Mesenchymal stem cell (in vitro differentiated cells and primary cell): ENCODE measurements around the gene LPGAT1.

Source experiments
- DNase-seq: peaks from one replicate; pipeline ENCODE4 v3.0.0-alpha.2; 2013
- H2AFZ ChIP-seq: one replicate; pipeline ENCODE4 v1.6.1; 2013; ENCODE audit warnings: low read depth, mild to moderate bottlenecking, control low read depth, inconsistent platforms, low read length, moderate library complexity
- H2AK5ac ChIP-seq: 2 replicates; pipeline ENCODE4 v1.6.1; 2013; ENCODE audit warnings: low read length, moderate library complexity, mild to moderate bottlenecking, inconsistent platforms; ENCODE audit not compliant: severe bottlenecking
- H2BK120ac ChIP-seq: one replicate; pipeline ENCODE4 v1.6.1; 2013; ENCODE audit warnings: low read depth, mild to moderate bottlenecking, inconsistent platforms, low read length, moderate library complexity
- H2BK12ac ChIP-seq, 2 experiments: one replicate each; pipeline ENCODE4 v1.6.1; 2013; ENCODE audit warnings: inconsistent platforms in 2 of 2, low read length in 2 of 2, mild to moderate bottlenecking in 2 of 2, moderate library complexity in 2 of 2, control low read depth in 1 of 2
- H2BK15ac ChIP-seq: one replicate; pipeline ENCODE4 v1.6.1; 2013; ENCODE audit warnings: mild to moderate bottlenecking, low read depth, inconsistent platforms; ENCODE audit not compliant: poor library complexity, severe bottlenecking
- H2BK5ac ChIP-seq: 2 replicates; pipeline ENCODE4 v1.6.1; 2013; ENCODE audit warnings: low read depth, mild to moderate bottlenecking, low read length, control low read depth, inconsistent platforms; ENCODE audit not compliant: poor library complexity, severe bottlenecking
- H3K14ac ChIP-seq, 2 experiments: one replicate each; pipeline ENCODE4 v1.6.1; 2013; ENCODE audit warnings: inconsistent platforms in 2 of 2, low read length in 2 of 2, control low read depth in 1 of 2, mild to moderate bottlenecking in 1 of 2, moderate library complexity in 1 of 2
- H3K18ac ChIP-seq, 2 experiments: one replicate each; pipeline ENCODE4 v1.6.1; 2013; ENCODE audit warnings: inconsistent platforms in 2 of 2, low read length in 2 of 2, control low read depth in 1 of 2, low read depth in 1 of 2, mild to moderate bottlenecking in 1 of 2
- H3K23ac ChIP-seq, 2 experiments: one replicate each; pipeline ENCODE4 v1.6.1; 2013; ENCODE audit warnings: inconsistent platforms in 2 of 2, low read length in 2 of 2, mild to moderate bottlenecking in 2 of 2, moderate library complexity in 2 of 2, control low read depth in 1 of 2
- H3K27ac ChIP-seq: 2 replicates; pipeline ENCODE4 v1.5.1; 2013; ENCODE audit warnings: mild to moderate bottlenecking, moderate library complexity, low read length, control low read depth, inconsistent platforms; ENCODE audit not compliant: poor library complexity, severe bottlenecking
- H3K27me3 ChIP-seq, 2 experiments: 2 replicates each; pipeline versions ENCODE4 v1.6.1 to v1.7.0; 2013; ENCODE audit warnings: low read length in 2 of 2, mild to moderate bottlenecking in 2 of 2, moderate library complexity in 2 of 2, control low read depth in 1 of 2, inconsistent platforms in 1 of 2; ENCODE audit not compliant: control insufficient read depth in 1 of 2, insufficient read depth in 1 of 2
- H3K36me3 ChIP-seq, 2 experiments: 2 replicates each; pipeline versions ENCODE4 v1.6.1 to v1.7.0; 2013; ENCODE audit warnings: low read length in 2 of 2, control low read depth in 1 of 2, inconsistent platforms in 1 of 2, low read depth in 1 of 2, mild to moderate bottlenecking in 1 of 2; ENCODE audit not compliant: insufficient read depth in 2 of 2, control insufficient read depth in 1 of 2
- H3K4ac ChIP-seq, 2 experiments: one replicate each; pipeline ENCODE4 v1.6.1; 2013; ENCODE audit warnings: inconsistent platforms in 2 of 2, low read length in 2 of 2, mild to moderate bottlenecking in 2 of 2, moderate library complexity in 2 of 2, control low read depth in 1 of 2, low read depth in 1 of 2
- H3K4me1 ChIP-seq: 2 replicates; pipeline ENCODE4 v1.6.1; 2013; ENCODE audit warnings: low read depth, low read length, control low read depth; ENCODE audit not compliant: control insufficient read depth, insufficient read depth
- H3K4me2 ChIP-seq: 2 replicates; pipeline ENCODE4 v1.6.1; 2013; ENCODE audit warnings: low read length, mild to moderate bottlenecking, inconsistent platforms; ENCODE audit not compliant: poor library complexity, severe bottlenecking
- H3K4me3 ChIP-seq, 2 experiments: 2 replicates each; pipeline versions ENCODE4 v1.5.1 to v1.7.0; 2013; ENCODE audit warnings: low read length in 2 of 2, mild to moderate bottlenecking in 2 of 2, control low read depth in 1 of 2, low read depth in 1 of 2; ENCODE audit not compliant: insufficient read depth in 1 of 2
- H3K79me1 ChIP-seq: replicated peaks from 2 replicates; pipeline ENCODE4 v1.6.1; 2013; ENCODE audit warnings: mild to moderate bottlenecking, control low read depth, low read length, inconsistent platforms; ENCODE audit not compliant: poor library complexity, severe bottlenecking
- H3K9ac ChIP-seq: 2 replicates; pipeline ENCODE4 v1.7.0; 2013; ENCODE audit warnings: mild to moderate bottlenecking, low read length, moderate library complexity
- H3K9me3 ChIP-seq: 2 replicates; pipeline ENCODE4 v1.7.0; 2013; ENCODE audit warnings: mild to moderate bottlenecking, low read length; ENCODE audit not compliant: control insufficient read depth
- H4K8ac ChIP-seq: one replicate; pipeline ENCODE4 v1.6.1; 2013; ENCODE audit warnings: inconsistent platforms, mild to moderate bottlenecking, low read length, moderate library complexity
- H4K91ac ChIP-seq: one replicate; pipeline ENCODE4 v1.6.1; 2013; ENCODE audit warnings: mild to moderate bottlenecking, low read length, inconsistent platforms
- WGBS: methylation state at CpG from one replicate; pipeline ENCODE4 v1.1.7; 2013; ENCODE audit warnings: mixed read lengths; 5-methylcytosine and 5-hydroxymethylcytosine counted together

The LPGAT1 gene

DNA sequence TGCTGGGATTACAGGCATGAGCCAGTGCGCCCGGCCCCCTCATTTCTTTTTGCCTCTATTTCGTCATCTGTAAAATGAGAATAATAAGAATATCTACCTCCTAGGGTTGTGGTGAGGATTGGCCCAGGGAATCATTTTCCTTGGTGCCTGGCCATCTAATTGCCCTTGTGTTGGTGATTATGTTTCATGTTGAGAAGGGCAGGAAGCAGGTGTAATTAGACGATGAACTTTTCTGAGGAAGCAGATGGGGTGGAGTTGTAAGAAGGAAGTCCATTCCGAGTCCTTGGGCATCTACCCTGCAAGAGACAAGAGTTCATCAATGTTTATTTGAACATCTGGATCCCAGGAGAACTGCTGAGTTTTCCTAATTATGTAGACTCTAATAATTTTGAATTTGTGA, 116.4 kb downstream of the LPGAT1 start:
- no peak overlapping the region for H4K8ac ChIP-seq

DNA sequence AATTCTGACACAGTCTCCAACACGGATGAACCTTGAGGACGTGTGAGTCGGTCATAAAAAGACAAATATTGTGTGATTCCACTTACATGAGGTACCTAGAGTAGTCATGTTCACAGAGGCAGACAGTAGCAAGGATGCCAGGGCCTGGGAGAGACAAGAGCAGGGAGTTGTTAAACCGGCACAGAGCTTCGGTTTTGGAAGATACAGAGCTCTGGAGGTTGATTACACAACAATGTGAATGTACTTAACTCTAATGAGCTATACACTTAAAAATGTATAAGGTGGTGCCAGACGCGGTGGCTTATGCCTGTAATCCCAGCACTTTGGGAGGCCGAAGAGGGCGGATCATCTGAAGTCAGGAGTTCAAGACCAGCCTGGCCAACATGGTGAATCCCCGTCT, 117.3 kb downstream of the LPGAT1 start:
- Histone ChIP-seq H3K23ac (no peak overlapping the region), H3K36me3 (no peaks in the 10 kb centered on the region), H3K4me2 (no peak overlapping the region), H3K9me3 (no peaks in the 10 kb centered on the region), H3K79me1 (no peaks in the 10 kb centered on the region), H3K14ac (no peak overlapping the region), H3K18ac (no peak overlapping the region), H3K9ac (no peak overlapping the region), H2BK15ac (no peak overlapping the region), H2BK120ac (no peak overlapping the region), H2BK5ac (no peak overlapping the region), H3K27ac (no peak overlapping the region), H3K4me3 (no peak overlapping the region), H4K8ac (no peak overlapping the region), H3K4ac (no peak overlapping the region), H3K4me1 (no peaks in the 10 kb centered on the region), H2AFZ (no peak overlapping the region), H2BK12ac (no peak overlapping the region), H2AK5ac (no peak overlapping the region), H3K27me3 (peaks cover 0 to 6% of the 10 kb centered on the region in 2 experiments), H4K91ac (no peak overlapping the region)
- DNase-seq: no peak
- 91% methylated on average over 7 of the region's 10 CpGs for WGBS

More for the DNA sequence above, 116.4 kb downstream of the LPGAT1 start:
- H3K27ac ChIP-seq: no peak overlapping the region
- 76% methylated on average over 2 of the region's 5 CpGs for WGBS
- DNase-seq: no peak
- peaks cover 0 to 6% of the 10 kb centered on the region in 2 experiments for H3K27me3 ChIP-seq
- H3K36me3 ChIP-seq: no peaks in the 10 kb centered on the region
- H3K4ac ChIP-seq: no peak overlapping the region
- no peak overlapping the region for H3K4me3 ChIP-seq
- H2AK5ac ChIP-seq: no peak overlapping the region
- H2BK12ac ChIP-seq: no peak overlapping the region
- H3K18ac ChIP-seq: no peak overlapping the region
- no peaks in the 10 kb centered on the region for H3K79me1 ChIP-seq
- H2BK120ac ChIP-seq: no peak overlapping the region
- no peak overlapping the region for H3K14ac ChIP-seq
- H3K9ac ChIP-seq: no peak overlapping the region
- no peak overlapping the region for H2BK15ac ChIP-seq
- no peaks in the 10 kb centered on the region for H3K9me3 ChIP-seq
- no peak overlapping the region for H4K91ac ChIP-seq
- no peak overlapping the region for H2BK5ac ChIP-seq
- no peak overlapping the region for H3K4me2 ChIP-seq
- H3K4me1 ChIP-seq: no peaks in the 10 kb centered on the region
- no peak overlapping the region for H3K23ac ChIP-seq
- H2AFZ ChIP-seq: no peak overlapping the region

DNA sequence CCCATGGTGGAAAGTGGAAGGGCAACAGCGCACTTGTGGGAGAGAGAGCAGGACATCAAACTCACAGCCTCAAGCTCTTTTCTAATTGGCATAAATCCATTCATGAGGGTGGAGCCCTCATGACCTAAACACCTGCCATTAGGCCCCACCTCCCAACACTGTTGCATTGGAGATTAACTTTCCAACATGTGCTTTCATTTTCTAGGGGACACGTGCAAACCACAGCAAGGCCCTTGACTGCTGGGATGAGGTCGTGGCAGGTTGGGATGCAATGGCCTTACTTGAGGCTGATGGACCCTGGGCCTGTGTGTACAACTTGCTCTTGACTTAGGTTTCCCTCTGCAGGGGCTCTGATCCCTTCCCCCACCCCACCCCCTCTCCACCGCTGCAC, 119.3 kb downstream of the LPGAT1 start:
- H3K23ac ChIP-seq: no peak overlapping the region
- no peak overlapping the region for H2AFZ ChIP-seq
- peak overlapping the region in 1 of 2 experiments; percentile 18 for H3K14ac ChIP-seq
- H3K18ac ChIP-seq: no peak overlapping the region
- no peaks in the 10 kb centered on the region for H3K36me3 ChIP-seq
- H3K4me2 ChIP-seq: no peak overlapping the region
- no peaks in the 10 kb centered on the region for H3K9me3 ChIP-seq
- H2BK12ac ChIP-seq: no peak overlapping the region
- no peak overlapping the region for H2BK15ac ChIP-seq
- H3K4me3 ChIP-seq: no peak overlapping the region
- no peak overlapping the region for H2AK5ac ChIP-seq
- DNase-seq: no peak
- H3K4ac ChIP-seq: no peak overlapping the region
- peaks cover 0 to 3% of the 10 kb centered on the region in 2 experiments for H3K27me3 ChIP-seq
- H4K8ac ChIP-seq: no peak overlapping the region
- no peaks in the 10 kb centered on the region for H3K79me1 ChIP-seq
- H3K4me1 ChIP-seq: no peaks in the 10 kb centered on the region
- no peak overlapping the region for H4K91ac ChIP-seq
- H2BK120ac ChIP-seq: no peak overlapping the region
- WGBS: 95% methylated on average over 4 of the region's 4 CpGs
- H3K27ac ChIP-seq: no peak overlapping the region
- no peak overlapping the region for H3K9ac ChIP-seq
- no peak overlapping the region for H2BK5ac ChIP-seq

DNA sequence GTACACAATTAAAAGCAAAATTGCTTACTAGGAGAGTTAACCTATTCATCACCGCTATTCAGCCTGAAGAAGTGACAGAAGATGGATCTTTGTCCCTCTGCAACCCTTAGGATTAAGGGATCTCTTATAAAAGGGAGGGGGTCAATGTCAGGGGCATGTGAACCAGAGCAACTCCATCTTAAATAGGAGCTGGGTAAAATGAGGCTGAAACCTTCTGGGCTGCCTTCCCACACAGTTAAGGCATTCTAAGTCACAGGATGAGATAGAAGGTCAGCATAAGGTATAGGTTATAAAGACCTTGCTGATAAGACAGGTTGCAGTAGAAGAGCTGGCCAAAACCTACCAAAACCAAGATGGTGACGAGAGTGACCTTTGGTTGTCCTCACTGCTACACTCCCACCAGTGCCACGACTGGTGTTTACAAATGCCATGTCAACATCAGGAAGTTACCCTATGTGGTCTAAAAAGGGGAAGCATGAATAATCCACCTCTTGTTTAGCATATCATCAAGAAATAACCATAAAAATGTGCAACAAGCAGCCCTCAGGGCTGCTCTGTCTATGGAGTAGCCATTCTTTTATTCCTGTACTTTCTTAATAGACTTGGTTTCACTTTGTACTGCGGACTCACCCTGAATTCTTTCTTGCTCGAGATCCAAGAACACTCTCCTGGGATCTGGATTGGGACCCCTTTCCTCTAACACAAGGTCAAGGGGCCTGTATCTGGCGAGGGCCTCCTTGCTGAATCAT, 119.8 kb downstream of the LPGAT1 start:
- H2BK120ac ChIP-seq: no peak overlapping the region
- no peak overlapping the region for H3K9ac ChIP-seq
- H4K91ac ChIP-seq: no peak overlapping the region
- H3K79me1 ChIP-seq: no peaks in the 10 kb centered on the region
- H3K36me3 ChIP-seq: no peaks in the 10 kb centered on the region
- H3K9me3 ChIP-seq: no peaks in the 10 kb centered on the region
- no peak for DNase-seq
- no peak overlapping the region for H2BK15ac ChIP-seq
- 85% methylated on average over 6 of the region's 6 CpGs for WGBS
- no peaks in the 10 kb centered on the region for H3K4me1 ChIP-seq
- H3K4me3 ChIP-seq: no peak overlapping the region
- H3K4ac ChIP-seq: no peak overlapping the region
- H3K27ac ChIP-seq: no peak overlapping the region
- no peaks in the 10 kb centered on the region for H3K27me3 ChIP-seq
- H4K8ac ChIP-seq: no peak overlapping the region
- H3K23ac ChIP-seq: no peak overlapping the region
- no peak overlapping the region for H3K4me2 ChIP-seq
- no peak overlapping the region for H2BK5ac ChIP-seq
- H2AFZ ChIP-seq: no peak overlapping the region
- no peak overlapping the region for H2BK12ac ChIP-seq
- H3K14ac ChIP-seq: no peak overlapping the region
- H3K18ac ChIP-seq: no peak overlapping the region
- H2AK5ac ChIP-seq: no peak overlapping the region
